ENCODE measurements around the gene LAMB1.

LAMB1 gene

DNA sequence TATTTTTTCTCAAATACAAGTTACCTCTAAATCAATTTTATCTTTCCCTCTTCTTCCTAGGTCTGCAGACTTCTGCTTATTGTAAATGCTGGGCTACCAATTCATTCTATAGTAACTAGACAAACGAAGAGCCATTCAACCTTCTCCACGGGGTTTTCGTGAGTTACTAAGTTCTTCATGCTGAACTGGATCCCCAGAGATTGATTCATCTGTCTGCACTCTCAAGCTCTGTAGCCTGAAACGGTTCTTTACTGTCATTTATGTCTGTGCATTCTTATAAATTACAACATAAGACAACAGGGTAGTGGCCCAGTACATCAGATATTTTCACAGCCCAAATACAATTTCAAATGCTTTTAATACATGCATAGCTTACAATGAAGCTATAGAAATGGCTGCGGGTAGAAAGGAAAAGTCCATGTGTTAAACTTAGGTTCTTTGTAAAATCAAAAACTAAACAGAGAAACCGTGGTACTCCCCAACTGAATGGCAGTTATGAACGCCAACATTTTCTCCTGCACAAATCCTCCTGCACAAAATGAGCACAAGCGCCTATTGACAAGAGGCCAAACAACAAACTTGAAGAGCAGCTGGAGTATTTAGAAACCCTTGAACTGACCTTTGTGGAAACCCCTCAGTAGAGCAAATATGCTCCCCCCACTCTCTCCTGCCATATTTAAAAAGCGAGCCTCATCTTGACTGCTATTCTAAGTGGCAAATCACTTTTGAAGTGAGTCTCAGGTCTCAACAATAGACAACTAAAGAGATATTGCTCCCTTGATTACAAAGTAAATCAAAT, 20.7 kb downstream of the LAMB1 start:
- no peak for TF ChIP-seq CTCF (conservative IDR thresholded peaks at IDR 0.05; ENCODE audit: control insufficient read depth, insufficient read depth, low read depth, low read length)
- DNase-seq (ENCODE audit: low read depth), result no peak
- no peak overlapping the region for H3K4me3 ChIP-seq (ENCODE audit: control insufficient read depth, low read depth, low read length)

- TF ChIP-seq CTCF (conservative IDR thresholded peaks at IDR 0.05; ENCODE audit: control insufficient read depth, insufficient read depth, low read depth, low read length), result no peak
- no peak overlapping the region for H3K4me3 ChIP-seq (ENCODE audit: control insufficient read depth, low read depth, low read length)
- no peak for DNase-seq (ENCODE audit: low read depth)
Observed at GRCh38 chr7:107981466-107981865, 21.5 kb downstream of the LAMB1 start.

DNA sequence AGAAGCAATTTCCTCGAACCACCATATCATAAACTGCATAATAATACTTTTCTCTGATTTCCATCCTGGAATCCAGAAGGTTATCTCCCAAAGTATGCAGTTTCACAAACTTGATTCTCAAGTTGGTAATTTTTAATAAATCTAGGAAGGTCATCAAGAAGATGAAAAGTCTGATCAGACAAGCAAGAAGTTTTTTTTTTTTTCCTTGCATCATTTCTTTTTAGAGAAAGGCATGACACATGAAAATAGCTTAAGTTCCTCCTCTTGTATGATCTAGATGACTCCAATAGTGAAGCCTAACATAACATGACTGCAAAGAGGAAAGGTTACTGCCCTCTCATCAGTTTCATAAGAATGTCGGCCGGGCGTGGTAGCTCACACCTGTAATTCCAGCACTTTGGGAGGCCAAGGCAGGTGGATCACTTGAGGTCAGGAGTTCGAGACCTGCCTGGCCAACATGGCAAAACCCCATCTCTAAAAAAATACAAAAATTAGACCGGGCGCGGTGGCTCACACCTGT, 22.2 kb downstream of the LAMB1 start:
- no peak for TF ChIP-seq CTCF (conservative IDR thresholded peaks at IDR 0.05; ENCODE audit: control insufficient read depth, insufficient read depth, low read depth, low read length)
- no peak for DNase-seq (ENCODE audit: low read depth)

GRCh38 chr7:107980171-107980570, 22.8 kb downstream of the LAMB1 start:
- no peak for TF ChIP-seq CTCF (conservative IDR thresholded peaks at IDR 0.05; ENCODE audit: control insufficient read depth, insufficient read depth, low read depth, low read length)
- no peak for DNase-seq (ENCODE audit: low read depth)
- H3K4me3 ChIP-seq (ENCODE audit: control insufficient read depth, low read depth, low read length), result no peak overlapping the region

More for the DNA sequence above, 22.2 kb downstream of the LAMB1 start:
- H3K4me3 ChIP-seq (ENCODE audit: control insufficient read depth, low read depth, low read length), result no peak overlapping the region

DNA sequence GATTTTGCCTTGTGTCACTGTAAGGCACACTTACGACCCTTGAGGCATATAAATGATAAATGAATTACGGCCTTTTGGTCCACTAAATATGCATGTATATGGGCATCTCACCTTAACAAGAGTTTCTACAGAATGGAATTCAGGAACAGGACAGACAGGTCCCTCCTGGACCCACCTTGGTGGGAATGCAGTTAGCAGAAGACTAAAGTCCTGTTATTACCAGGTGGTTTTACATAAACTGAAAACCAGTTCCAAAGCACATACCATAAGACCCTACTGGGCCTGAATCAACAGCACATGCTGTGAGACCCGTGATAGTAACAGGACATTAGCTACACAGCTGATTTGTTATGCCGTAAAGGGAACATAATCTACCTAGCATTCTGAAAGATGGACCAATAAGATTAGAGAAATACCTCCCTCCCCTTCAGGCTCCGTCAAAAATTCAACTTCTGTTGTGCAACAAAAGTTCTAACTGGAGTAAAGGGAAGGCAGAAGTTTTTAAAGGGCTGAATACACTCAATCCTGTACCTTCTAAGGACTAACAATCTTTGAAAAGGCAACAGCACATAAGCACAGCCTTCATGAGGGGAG, 24.0 kb downstream of the LAMB1 start:
- no peak overlapping the region for H3K4me3 ChIP-seq (ENCODE audit: control insufficient read depth, low read depth, low read length)
- no peak for DNase-seq (ENCODE audit: low read depth)
- no peak for TF ChIP-seq CTCF (conservative IDR thresholded peaks at IDR 0.05; ENCODE audit: control insufficient read depth, insufficient read depth, low read depth, low read length)

DNA sequence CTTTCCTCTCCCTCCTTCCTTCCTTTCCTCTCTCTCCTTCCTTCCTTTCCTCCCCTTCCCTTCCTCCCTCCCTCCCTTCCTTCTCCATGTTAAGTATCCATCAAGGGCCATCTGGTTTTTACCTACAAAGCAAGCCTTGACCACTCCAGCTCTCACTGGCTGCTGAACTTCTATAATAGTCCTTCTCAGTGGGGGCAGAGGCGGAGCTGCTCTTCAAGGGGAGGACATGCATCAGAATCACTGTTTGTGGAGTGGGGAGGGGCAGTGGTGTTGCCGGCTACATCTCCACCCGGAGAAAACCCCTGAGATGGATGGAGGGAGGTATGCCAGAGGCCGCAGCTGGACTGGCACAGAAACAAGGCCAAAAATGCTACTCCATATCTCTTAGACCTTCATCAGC, 25.9 kb downstream of the LAMB1 start:
- no peak for DNase-seq (ENCODE audit: low read depth)
- no peak overlapping the region for H3K4me3 ChIP-seq (ENCODE audit: control insufficient read depth, low read depth, low read length)
- TF ChIP-seq CTCF (conservative IDR thresholded peaks at IDR 0.05; ENCODE audit: control insufficient read depth, insufficient read depth, low read depth, low read length), result no peak

All from fibroblast of mammary gland (primary cell).